Amygdala (tissue), 56 donors: ENCODE data around the gene SPRYD3.

Experiments
- DNase-seq, 56 donors: peaks; one replicate each; lab custom pipeline; 2025; lab: John Stamatoyannopoulos, UW

SPRYD3 gene

GRCh38 chr12:53064613-53065436, 14.4 kb downstream of the SPRYD3 start:
- no peak for DNase-seq

- no peak for DNase-seq
These were observed 15.2 kb downstream of the SPRYD3 start for GRCh38 chr12:53063708-53064612.

DNA sequence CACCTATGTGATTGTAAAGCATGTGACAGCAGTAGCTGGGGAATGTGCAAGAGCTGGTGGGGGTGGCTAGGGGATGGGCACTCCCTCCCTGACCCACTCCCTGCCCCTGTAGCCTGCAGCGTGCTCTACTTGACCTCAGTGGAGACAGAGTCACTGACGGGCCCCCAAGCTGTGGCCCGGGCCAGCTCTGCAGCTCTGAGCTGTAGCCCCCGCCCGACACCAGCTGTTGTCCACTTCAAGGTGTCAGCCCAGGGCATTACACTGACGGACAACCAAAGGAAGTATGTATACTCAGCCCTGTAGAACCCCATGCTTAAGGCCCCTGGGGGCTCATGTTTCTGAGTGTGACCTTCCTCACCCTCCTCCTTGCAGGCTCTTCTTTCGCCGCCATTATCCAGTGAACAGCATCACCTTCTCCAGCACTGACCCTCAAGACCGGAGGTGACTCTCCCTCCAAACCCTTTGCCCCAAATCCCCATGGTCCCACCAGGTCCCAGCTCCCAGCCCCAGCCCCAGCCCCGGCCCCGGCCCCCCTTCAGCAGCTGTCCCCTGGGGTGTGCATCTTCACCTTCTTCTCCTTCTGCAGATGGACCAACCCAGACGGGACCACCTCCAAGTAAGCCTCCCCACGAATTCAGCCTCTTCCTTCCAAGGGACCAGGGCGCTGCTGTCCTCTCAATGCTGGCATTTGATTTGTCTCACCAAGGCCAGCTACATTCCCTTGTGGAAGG, 16.0 kb downstream of the SPRYD3 start:
- no peak for DNase-seq

- DNase-seq: no peak
These were observed 16.9 kb downstream of the SPRYD3 start for GRCh38 chr12:53062011-53062961.

- no peak for DNase-seq
These were observed 17.7 kb downstream of the SPRYD3 start for GRCh38 chr12:53061404-53062010.

DNA sequence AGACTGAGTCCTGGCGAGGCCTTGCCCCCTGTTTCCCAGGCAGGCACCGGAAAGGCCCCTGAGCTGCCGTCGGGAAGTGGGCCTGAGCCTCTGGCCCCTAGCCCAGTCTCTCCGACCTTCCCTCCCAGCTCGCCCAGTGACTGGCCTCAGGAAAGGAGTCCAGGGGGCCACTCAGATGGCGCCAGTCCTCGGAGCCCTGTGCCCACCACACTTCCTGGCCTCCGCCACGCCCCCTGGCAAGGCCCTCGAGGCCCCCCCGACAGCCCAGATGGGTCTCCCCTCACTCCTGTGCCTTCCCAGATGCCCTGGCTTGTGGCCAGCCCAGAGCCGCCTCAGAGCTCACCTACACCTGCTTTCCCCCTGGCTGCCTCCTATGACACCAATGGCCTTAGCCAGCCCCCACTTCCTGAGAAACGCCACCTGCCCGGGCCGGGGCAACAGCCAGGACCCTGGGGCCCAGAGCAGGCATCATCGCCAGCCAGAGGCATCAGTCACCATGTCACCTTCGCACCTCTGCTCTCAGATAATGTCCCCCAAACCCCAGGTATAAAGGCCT, 18.4 kb downstream of the SPRYD3 start:
- DNase-seq: no peak

GRCh38 chr12:53060064-53060720, 19.0 kb downstream of the SPRYD3 start:
- no peak for DNase-seq

DNA sequence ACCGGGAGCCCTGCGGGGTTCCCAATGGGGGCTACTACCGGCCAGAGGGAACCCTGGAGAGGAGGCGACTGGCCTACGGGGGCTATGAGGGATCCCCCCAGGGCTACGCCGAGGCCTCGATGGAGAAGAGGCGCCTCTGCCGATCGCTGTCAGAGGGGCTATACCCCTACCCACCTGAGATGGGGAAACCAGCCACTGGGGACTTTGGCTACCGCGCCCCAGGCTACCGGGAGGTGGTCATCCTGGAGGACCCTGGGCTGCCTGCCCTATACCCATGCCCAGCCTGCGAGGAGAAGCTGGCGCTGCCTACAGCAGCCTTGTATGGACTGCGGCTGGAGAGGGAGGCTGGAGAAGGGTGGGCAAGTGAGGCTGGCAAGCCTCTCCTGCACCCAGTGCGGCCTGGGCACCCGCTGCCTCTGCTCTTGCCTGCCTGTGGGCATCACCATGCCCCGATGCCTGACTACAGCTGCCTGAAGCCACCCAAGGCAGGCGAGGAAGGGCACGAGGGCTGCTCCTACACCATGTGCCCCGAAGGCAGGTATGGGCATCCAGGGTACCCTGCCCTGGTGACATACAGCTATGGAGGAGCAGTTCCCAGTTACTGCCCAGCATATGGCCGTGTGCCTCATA, 19.6 kb downstream of the SPRYD3 start:
- DNase-seq: no peak

DNA sequence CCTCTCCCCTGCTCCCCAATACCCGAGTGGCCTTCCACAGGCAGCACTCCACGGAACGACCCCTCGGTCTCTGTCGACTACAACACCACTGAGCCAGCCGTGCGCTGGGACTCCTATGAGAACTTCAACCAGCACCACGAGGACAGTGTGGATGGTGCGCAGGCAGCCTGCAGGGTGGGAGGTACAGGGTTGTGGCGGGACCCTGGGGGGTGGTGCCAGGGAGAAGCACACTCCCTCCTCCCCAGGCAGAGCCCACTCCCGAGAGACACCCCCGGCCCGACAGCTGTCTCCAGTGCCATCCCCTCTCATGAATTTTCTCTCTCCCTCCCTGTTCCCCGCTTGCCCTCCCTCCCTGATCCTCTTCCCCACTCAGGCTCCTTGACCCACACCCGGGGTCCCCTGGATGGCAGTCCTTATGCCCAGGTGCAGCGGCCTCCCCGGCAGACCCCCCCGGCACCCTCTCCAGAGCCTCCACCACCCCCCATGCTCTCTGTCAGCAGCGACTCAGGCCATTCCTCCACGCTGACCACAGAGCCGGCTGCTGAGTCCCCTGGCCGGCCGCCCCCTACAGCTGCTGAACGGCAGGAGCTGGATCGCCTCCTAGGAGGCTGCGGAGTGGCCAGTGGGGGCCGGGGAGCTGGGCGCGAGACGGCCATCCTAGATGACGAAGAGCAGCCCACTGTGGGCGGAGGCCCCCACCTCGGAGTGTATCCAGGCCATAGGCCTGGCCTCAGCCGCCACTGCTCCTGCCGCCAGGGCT, 20.3 kb downstream of the SPRYD3 start:
- DNase-seq: no peak

- no peak for DNase-seq
These were observed 21.2 kb downstream of the SPRYD3 start for GRCh38 chr12:53057816-53058500.

DNA sequence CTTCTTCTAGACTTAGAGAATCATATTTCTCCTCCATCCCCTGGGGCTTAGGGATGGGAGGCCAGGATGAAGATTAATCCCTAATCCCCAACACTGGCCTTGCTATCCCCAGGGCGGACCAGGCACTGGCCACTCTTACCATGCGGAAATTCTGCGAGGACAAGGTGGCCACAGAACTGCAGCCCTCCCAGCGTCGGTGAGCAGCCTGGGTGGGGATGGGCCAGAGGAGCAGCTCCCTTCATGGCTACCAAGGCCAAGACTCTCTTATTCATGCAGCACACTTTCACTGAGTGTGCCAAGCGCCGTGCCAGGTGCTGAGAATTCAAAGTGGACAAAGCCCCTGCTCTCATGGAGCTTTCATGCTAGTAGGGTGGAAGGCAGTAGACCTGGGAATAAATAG, 22.3 kb downstream of the SPRYD3 start:
- no peak for DNase-seq

GRCh38 chr12:53056296-53056695, 22.9 kb downstream of the SPRYD3 start:
- DNase-seq: no peak

DNA sequence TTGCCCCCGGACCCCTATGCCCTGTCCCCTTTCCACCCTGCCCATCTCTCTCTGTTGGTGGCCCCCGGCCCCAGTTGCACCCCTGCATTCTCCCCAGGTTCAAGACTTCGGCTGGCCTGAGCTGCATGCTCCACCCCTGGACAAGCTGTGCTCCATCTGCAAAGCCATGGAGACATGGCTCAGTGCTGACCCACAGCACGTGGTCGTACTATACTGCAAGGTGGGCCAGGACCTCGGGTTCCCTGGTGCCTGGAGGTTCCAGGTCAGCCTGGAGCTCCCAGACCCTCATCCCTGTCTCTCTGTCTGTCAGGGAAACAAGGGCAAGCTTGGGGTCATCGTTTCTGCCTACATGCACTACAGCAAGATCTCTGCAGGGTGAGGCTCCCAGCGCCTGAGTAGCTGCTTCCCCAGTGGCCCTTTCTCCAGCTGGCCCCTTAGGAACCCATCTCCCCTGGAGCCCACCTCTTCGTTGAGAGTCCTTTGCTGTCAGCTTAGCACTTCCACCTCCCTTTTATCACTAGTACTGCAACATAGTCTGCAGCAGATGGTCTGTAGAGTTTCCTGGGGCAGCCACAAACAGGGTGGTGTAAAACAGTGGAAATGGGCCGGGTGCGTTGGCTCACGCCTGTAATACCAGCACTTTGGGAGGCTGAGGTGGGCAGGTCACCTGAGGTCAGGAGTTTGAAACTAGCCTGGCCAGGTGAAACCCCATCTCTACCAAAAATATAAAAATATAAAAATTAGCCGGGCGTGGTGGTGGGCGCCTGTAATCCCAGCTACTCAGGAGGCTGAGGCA, 23.5 kb downstream of the SPRYD3 start:
- no peak for DNase-seq

DNA sequence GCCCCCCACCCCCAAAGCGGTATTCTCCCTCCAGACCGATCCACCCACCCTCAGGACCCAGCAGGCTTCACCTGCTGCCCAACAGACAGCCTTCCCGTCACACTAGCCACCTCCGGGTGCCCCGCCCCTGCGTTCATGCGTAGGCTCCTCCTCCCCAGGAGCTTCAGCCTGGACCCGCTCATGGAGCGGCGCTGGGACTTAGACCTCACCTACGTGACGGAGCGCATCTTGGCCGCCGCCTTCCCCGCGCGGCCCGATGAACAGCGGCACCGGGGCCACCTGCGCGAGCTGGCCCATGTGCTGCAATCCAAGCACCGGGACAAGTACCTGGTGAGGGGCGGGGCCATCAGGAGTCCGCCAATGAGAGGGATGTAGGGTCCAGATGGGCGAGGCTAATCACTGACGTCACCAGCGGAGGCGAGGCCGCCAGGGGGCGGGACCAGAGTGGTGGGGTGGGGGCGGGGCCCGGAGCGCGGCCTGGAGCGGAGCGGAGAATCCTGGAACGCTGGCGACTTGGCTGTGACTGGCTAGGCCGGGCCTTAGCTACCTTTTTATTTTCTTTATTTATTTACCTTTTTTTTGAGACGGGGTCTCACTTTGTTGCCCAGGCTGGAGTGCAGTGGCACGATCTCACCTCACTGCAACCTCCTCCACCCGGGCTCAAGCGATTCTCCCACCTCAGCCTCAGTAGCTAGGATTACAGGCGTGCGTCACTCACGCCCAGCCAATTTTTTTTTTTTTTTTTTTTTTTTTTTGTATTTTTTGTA, 24.9 kb downstream of the SPRYD3 start:
- DNase-seq: peak in 55 of 56 donors; percentile 67 to 98 (median 94)
